ENCODE measurements around the gene GLI3.

- TF ChIP-seq EZH2 (IDR thresholded peaks at IDR 0.05; ENCODE audit: borderline replicate concordance, low read length), result no peak
- TF ChIP-seq, protein P1, sequence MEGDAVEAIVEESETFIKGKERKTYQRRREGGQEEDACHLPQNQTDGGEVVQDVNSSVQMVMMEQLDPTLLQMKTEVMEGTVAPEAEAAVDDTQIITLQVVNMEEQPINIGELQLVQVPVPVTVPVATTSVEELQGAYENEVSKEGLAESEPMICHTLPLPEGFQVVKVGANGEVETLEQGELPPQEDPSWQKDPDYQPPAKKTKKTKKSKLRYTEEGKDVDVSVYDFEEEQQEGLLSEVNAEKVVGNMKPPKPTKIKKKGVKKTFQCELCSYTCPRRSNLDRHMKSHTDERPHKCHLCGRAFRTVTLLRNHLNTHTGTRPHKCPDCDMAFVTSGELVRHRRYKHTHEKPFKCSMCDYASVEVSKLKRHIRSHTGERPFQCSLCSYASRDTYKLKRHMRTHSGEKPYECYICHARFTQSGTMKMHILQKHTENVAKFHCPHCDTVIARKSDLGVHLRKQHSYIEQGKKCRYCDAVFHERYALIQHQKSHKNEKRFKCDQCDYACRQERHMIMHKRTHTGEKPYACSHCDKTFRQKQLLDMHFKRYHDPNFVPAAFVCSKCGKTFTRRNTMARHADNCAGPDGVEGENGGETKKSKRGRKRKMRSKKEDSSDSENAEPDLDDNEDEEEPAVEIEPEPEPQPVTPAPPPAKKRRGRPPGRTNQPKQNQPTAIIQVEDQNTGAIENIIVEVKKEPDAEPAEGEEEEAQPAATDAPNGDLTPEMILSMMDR (conservative IDR thresholded peaks at IDR 0.05 in 1 of 2, IDR thresholded peaks at IDR 0.05 in 1 of 2; ENCODE audit: extremely low read depth in 1 of 2, insufficient read depth in 1 of 2, low read depth in 1 of 2, low read length in 2 of 2), result no peak
These were observed 303.6 kb downstream of the GLI3 start for GRCh38 chr7:41933427-41933826.
